ENCODE results near the gene B3GNT7.

DNA sequence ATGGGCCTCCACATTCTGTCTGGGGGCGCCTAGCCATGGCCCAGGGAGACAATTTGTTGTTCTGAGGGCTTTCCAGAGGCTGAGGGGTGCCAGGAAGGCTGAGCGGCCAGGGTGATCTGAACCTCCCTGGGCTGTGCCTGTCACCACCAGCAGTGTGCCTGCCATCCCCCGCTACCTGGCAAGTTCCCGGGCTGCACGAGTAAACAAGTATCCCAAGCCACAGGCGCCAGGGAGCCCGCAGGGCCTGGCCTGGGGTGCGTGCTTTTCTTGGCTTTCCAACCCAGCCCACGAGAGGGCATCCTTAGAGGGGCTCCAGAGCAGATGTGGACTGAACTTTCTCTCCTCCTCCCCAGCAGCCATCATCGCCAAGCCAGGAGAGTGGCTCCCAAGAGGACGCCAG is 35.1 kb upstream of the B3GNT7 start:
- TF ChIP-seq EZH2 (IDR thresholded peaks at IDR 0.05; ENCODE audit: insufficient read depth, poor library complexity, severe bottlenecking) (no peak), EZH2phosphoT487 (IDR thresholded peaks at IDR 0.05; ENCODE audit: insufficient read depth, low read depth) (no peak)

Measured in GM23248 (cell line).